ENCODE data around the gene YES1. TPM values are rescaled to one million over a fixed set of nuclear protein-coding genes. Genes with fewer than 3 reads are reported as not detected.
A peak's percentile ranks its signal among the peaks of the same experiment; 100 is the strongest.

YES1 gene
- total and polyA plus RNA-seq, 2 of the 13 experiments (the other 11 are each of a cell fraction or from before 2014, with no cell fraction given): 17.2 to 70.8 TPM

GRCh38 chr18:712401-713134, 99.5 kb downstream of the YES1 start, which contains the start of gene ENOSF1 (continued):
- TF ChIP-seq ZSCAN22 (CRISPR knock-in tag; IDR thresholded peaks at IDR 0.05) (peak; percentile 44; the same call in 1 of the 2 replicates), FOXO4 (CRISPR knock-in tag; conservative IDR thresholded peaks at IDR 0.05) (no peak), RAD21 (CRISPR knock-in tag; IDR thresholded peaks at IDR 0.05) (peak; percentile 84), ZBTB14 (CRISPR knock-in tag; IDR thresholded peaks at IDR 0.05) (peak; percentile 73), KMT2B (CRISPR knock-in tag; IDR thresholded peaks at IDR 0.05) (peak; percentile 60; the same call in 1 of the 2 replicates), RFX1 (IDR thresholded peaks at IDR 0.05) (no peak), ZNF816 (CRISPR knock-in tag; IDR thresholded peaks at IDR 0.05; ENCODE audit: borderline replicate concordance) (peak; percentile 73), YY1 (IDR thresholded peaks at IDR 0.05; ENCODE audit: insufficient read depth, insufficient replicate concordance, low read depth, low read length) (peak; percentile 93), ZNF83 (CRISPR knock-in tag; IDR thresholded peaks at IDR 0.05; ENCODE audit: borderline replicate concordance) (no peak), PCBP2 (optimal IDR thresholded peaks at IDR 0.05; ENCODE audit: low read depth, low read length, poor library complexity, severe bottlenecking) (no peak), YEATS4 (CRISPR knock-in tag; IDR thresholded peaks at IDR 0.05; ENCODE audit: borderline replicate concordance) (peak; percentile 88; the same call in 1 of the 2 replicates), ATF7 (IDR thresholded peaks at IDR 0.05) (no peak), ATF7 (CRISPR knock-in tag; IDR thresholded peaks at IDR 0.05) (no peak), DRAP1 (CRISPR knock-in tag; IDR thresholded peaks at IDR 0.05) (no peak), ZNF670 (CRISPR knock-in tag; IDR thresholded peaks at IDR 0.05; ENCODE audit: borderline replicate concordance) (peak; percentile 83; the same call in 1 of the 2 replicates), ZNF101 (CRISPR knock-in tag; IDR thresholded peaks at IDR 0.05; ENCODE audit: borderline replicate concordance, low read depth) (0 out of 2 replicates have a peak, but pooled peaks have one; percentile 25), DR1 (CRISPR knock-in tag; IDR thresholded peaks at IDR 0.05) (no peak), MYPOP (CRISPR knock-in tag; IDR thresholded peaks at IDR 0.05) (peak; percentile 77; the same call in 1 of the 2 replicates), ZNF546 (CRISPR knock-in tag; conservative IDR thresholded peaks at IDR 0.05) (peak; percentile 87), HOXD1 (CRISPR knock-in tag; IDR thresholded peaks at IDR 0.05) (peak; percentile 58; the same call in 1 of the 2 replicates), ZNF772 (CRISPR knock-in tag; IDR thresholded peaks at IDR 0.05) (0 out of 2 replicates have a peak, but pooled peaks have one; percentile 53), SRSF1 (optimal IDR thresholded peaks at IDR 0.05; ENCODE audit: low read depth, low read length) (no peak), ZNF136 (CRISPR knock-in tag; IDR thresholded peaks at IDR 0.05; ENCODE audit: low read depth) (no peak), THAP11 (CRISPR knock-in tag; IDR thresholded peaks at IDR 0.05) (peak; percentile 48; the same call in 1 of the 2 replicates), SOX6 (IDR thresholded peaks at IDR 0.05) (no peak), SOX6 (CRISPR knock-in tag; IDR thresholded peaks at IDR 0.05) (0 out of 2 replicates have a peak, but pooled peaks have one; percentile 9), ZSCAN29 (CRISPR knock-in tag; conservative IDR thresholded peaks at IDR 0.05) (peak; percentile 42; the same call in 1 of the 2 replicates), ATM (IDR thresholded peaks at IDR 0.05; ENCODE audit: borderline replicate concordance) (no peak)

Data from HepG2 (cell line).